Neuron (in vitro differentiated cells): ENCODE measurements around the gene MECR.

Experiments used
- H2AFZ ChIP-seq: one replicate; pipeline ENCODE4 v1.6.1; 2013; ENCODE audit warnings: low read depth, mild to moderate bottlenecking, inconsistent platforms, low read length, moderate library complexity
- H3K27me3 ChIP-seq: one replicate; pipeline ENCODE4 v1.6.1; 2013; ENCODE audit warnings: low read length; ENCODE audit not compliant: insufficient read depth
- H3K36me3 ChIP-seq: one replicate; pipeline ENCODE4 v1.6.1; 2013; ENCODE audit warnings: low read length; ENCODE audit not compliant: insufficient read depth
- H3K4me1 ChIP-seq: one replicate; pipeline ENCODE4 v1.6.1; 2013; ENCODE audit warnings: low read length; ENCODE audit not compliant: insufficient read depth
- H3K4me3 ChIP-seq: 2 replicates; pipeline ENCODE4 v1.5.1; 2013; ENCODE audit warnings: mild to moderate bottlenecking, low read length, moderate library complexity
- H3K9me3 ChIP-seq: one replicate; pipeline ENCODE4 v1.6.1; 2013; ENCODE audit warnings: low read length

Gene MECR

DNA sequence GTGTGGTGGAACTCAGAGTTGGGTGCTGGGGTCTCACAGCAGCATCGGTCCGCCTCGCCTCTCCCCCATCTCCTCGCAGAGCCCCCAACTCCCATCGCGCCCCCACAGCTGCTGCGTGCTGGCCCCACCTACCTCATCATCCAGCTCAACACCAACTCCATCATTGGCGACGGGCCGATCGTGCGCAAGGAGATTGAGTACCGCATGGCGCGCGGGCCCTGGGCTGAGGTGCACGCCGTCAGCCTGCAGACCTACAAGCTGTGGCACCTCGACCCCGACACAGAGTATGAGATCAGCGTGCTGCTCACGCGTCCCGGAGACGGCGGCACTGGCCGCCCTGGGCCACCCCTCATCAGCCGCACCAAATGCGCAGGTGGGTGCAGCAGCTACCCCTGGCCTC, 29.8 kb upstream of the MECR start:
- H3K9me3 ChIP-seq = no peaks in the 10 kb centered on the region
- peaks cover 26% of the 10 kb centered on the region for H3K27me3 ChIP-seq
- no peak overlapping the region for H2AFZ ChIP-seq
- H3K4me1 ChIP-seq = peaks cover 20% of the 10 kb centered on the region
- no peaks in the 10 kb centered on the region for H3K36me3 ChIP-seq
- H3K4me3 ChIP-seq = no peak overlapping the region

- peak overlapping the region; percentile 32 for H3K4me3 ChIP-seq
- H3K4me1 ChIP-seq = peaks cover 20% of the 10 kb centered on the region
- peak overlapping the region; percentile 10 for H2AFZ ChIP-seq
- H3K9me3 ChIP-seq = no peaks in the 10 kb centered on the region
- H3K36me3 ChIP-seq = no peaks in the 10 kb centered on the region
- peaks cover 26% of the 10 kb centered on the region for H3K27me3 ChIP-seq
These were observed 29.2 kb upstream of the MECR start for GRCh38 chr1:29259802-29260441.

- Histone ChIP-seq H3K4me3 (peak overlapping the region; percentile 32), H3K27me3 (peaks cover 26% of the 10 kb centered on the region), H3K36me3 (no peaks in the 10 kb centered on the region), H3K4me1 (peaks cover 20% of the 10 kb centered on the region), H2AFZ (peak overlapping the region; percentile 10), H3K9me3 (no peaks in the 10 kb centered on the region)
These were observed 28.5 kb upstream of the MECR start for GRCh38 chr1:29258976-29259801.

DNA sequence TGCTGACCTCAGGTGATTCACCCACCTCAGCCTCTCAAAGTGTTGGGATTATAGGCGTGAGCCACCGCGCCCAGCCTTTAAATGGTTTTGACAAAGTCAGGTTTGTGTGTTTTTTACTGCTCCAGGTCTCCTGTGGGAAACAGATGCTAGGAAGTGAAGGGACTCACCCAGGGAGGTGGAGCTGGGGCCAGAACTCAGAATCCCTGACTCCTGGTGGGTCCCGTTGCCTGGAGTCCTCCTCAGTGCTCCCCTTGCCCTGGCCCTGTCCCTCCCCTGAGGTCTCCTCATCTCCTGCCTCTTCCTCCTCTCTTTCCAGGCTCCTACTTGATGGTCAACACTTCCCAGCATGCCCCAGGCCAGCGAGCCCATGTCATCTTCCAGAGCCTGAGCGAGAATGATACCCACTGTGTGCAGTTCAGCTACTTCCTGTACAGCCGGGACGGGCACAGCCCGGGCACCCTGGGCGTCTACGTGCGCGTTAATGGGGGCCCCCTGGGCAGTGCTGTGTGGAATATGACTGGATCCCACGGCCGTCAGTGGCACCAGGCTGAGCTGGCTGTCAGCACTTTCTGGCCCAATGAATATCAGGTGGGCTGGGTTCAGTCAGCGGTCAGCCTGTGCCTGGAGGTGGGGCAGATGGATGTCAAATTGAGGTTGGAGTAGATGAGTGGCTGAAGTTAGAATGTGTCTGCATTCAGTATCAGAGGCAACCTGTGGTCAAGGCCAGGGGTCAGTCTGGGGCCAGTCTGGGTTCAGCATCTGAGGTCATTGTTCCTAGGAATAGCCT, 27.6 kb upstream of the MECR start:
- H3K4me3 ChIP-seq = no peak overlapping the region
- H3K9me3 ChIP-seq = no peaks in the 10 kb centered on the region
- peaks cover 26% of the 10 kb centered on the region for H3K27me3 ChIP-seq
- no peak overlapping the region for H2AFZ ChIP-seq
- peaks cover 20% of the 10 kb centered on the region for H3K4me1 ChIP-seq
- no peaks in the 10 kb centered on the region for H3K36me3 ChIP-seq

- no peak overlapping the region for H2AFZ ChIP-seq
- H3K9me3 ChIP-seq = no peaks in the 10 kb centered on the region
- no peaks in the 10 kb centered on the region for H3K36me3 ChIP-seq
- peaks cover 20% of the 10 kb centered on the region for H3K4me1 ChIP-seq
- peaks cover 26% of the 10 kb centered on the region for H3K27me3 ChIP-seq
- no peak overlapping the region for H3K4me3 ChIP-seq
These were observed 26.5 kb upstream of the MECR start for GRCh38 chr1:29256979-29257804.

DNA sequence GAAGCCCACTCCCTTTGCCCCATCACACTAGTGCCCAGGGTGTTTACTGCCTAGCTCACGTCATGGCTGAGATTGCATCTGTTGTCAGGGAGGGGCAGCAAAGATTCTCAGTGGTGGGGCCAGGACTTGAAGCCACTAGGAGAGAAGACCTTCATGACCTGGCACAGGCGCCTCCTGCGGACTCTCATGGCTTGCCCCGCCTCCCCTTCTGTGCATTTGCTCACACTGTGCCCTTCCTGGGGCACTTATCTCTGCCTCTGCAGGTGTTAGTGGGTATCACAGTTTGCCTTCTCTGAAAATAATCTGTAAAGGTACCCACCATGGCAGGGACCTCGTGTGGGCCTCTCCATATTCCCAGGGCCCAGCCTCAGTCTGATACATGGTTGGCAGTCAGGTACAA, 25.7 kb upstream of the MECR start:
- peaks cover 26% of the 10 kb centered on the region for H3K27me3 ChIP-seq
- no peak overlapping the region for H2AFZ ChIP-seq
- peaks cover 20% of the 10 kb centered on the region for H3K4me1 ChIP-seq
- no peak overlapping the region for H3K4me3 ChIP-seq
- H3K36me3 ChIP-seq = no peaks in the 10 kb centered on the region
- no peaks in the 10 kb centered on the region for H3K9me3 ChIP-seq

DNA sequence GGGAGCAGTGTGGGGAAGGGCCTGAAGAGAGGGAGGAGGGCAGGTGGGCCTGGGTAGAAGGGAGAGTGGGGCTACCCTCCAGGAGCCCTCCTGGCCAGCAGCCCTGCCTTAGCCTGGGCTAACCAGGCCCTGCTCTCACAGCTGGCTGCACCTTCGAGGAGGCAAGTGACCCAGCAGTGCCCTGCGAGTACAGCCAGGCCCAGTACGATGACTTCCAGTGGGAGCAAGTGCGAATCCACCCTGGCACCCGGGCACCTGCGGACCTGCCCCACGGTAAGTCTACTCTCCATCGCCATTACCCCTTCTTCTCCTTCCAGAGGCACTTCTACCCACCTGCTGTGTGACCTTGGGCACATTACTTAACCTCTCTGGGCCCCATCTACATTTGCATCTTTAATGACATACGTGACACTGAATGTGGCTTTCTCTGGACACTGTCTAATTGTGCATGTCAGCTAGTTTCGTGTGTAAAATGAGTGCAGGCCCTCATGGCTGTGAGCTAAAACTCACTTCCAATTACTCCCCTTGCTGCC, 24.5 kb upstream of the MECR start:
- Histone ChIP-seq H2AFZ (no peak overlapping the region), H3K4me3 (no peak overlapping the region), H3K9me3 (no peaks in the 10 kb centered on the region), H3K27me3 (peaks cover 16% of the 10 kb centered on the region), H3K36me3 (no peaks in the 10 kb centered on the region), H3K4me1 (peaks cover 22% of the 10 kb centered on the region)

- H3K36me3 ChIP-seq = no peaks in the 10 kb centered on the region
These were observed 23.6 kb upstream of the MECR start for GRCh38 chr1:29254346-29254745.

DNA sequence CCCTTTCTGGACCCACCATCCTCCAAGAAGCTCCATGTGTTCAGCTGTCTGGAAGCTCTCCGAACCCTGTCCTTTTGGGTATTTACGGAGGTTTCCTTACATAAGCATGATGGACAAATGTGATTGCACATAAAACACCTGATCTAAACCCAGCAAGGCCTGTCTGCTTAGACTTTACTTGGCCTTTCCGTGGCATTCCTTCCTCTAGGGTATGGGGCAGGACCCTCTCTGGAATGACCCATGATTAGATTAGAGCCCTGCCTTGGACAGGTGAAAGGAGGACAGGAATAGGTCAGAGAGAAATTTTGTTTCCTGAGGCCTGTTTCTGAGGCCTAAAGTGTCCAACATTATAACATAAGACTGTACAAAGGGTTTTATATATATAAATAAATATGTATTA, 22.4 kb upstream of the MECR start:
- H3K27me3 ChIP-seq = no peaks in the 10 kb centered on the region
- H3K4me3 ChIP-seq = no peak overlapping the region
- H3K4me1 ChIP-seq = peaks cover 26% of the 10 kb centered on the region
- H2AFZ ChIP-seq = no peak overlapping the region
- no peaks in the 10 kb centered on the region for H3K9me3 ChIP-seq
- no peaks in the 10 kb centered on the region for H3K36me3 ChIP-seq

More at GRCh38 chr1:29254346-29254745, 23.6 kb upstream of the MECR start:
- Histone ChIP-seq H2AFZ (no peak overlapping the region), H3K27me3 (peaks cover 11% of the 10 kb centered on the region), H3K4me1 (peaks cover 23% of the 10 kb centered on the region), H3K9me3 (no peaks in the 10 kb centered on the region), H3K4me3 (no peak overlapping the region)

DNA sequence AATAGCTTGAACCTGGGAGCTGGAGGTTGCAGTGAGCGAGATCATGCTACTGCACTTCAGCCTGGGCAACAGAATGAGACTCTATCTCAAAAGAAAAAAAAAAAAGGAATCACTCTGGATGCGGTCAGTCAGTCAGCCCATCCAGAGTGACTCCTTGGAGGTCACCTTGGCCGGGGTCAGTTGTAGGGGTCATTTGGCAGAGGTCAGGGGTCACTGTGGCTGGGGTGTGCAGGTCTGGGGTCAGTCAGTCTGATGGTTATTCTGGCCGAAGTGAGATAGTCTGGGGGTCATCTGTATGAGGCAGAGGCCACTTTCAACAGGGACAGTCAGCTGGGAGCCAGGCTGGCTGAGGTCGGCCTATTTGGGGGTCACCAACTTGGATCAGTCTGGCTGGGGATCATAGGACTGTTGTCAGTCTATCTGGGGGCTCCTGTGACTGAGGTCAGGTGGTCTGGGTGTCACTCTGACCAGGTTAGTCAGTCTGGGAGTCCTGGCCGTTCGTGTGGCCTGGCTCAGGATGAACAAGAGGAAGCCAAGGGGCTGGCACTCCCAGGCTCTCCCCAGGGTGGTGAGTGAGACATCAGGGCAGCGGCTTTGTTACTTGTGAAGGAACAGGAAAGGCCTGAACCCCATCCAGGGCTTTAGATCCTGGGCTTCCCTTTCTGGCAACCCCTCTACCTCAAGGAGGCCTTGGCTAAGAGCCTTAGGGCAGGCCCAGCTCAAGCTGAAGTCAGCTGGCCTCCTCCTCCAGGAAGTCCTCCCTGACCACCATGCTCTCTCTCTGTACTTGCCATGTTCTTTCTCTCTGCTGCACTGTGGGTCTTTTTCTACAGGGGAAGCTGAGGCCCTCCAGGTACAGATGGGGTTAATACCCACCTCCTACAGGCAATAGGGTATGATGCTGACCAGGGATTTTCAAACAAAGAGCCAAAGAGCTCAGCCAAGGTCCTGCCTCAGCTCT, 20.7 kb upstream of the MECR start:
- Histone ChIP-seq H3K4me1 (peaks cover 18% of the 10 kb centered on the region), H3K9me3 (no peaks in the 10 kb centered on the region), H3K27me3 (no peaks in the 10 kb centered on the region), H3K36me3 (no peaks in the 10 kb centered on the region), H2AFZ (no peak overlapping the region), H3K4me3 (no peak overlapping the region)

DNA sequence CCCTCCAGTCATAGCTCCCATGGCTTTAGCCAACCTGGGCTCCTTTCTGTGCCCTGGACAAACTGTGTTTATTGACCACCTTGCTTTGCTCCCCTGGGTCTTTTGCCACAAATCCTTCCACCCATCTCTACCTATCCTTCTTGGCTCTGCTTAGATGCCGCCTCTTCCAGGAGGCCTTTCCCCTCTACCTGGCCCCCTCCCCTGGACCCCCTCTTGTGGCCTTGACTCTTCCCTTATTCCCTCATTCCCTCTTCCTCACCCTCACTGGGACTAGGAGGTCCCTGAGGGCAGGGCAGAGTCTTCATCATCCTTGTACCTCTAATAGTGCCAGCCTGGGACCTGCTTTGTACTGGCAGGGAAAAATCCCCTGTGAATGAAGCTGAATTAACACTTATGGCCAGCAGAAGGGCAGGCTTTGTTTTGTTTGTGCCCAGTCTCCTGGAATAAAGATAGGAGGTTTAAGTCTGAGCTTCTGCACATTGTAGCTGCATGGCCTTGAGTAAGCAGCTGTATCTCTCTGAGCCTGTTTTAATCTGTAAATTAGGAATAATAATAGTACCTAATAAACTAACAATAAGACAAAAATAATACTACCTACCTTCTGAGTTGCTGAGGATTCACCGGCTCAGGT, 19.3 kb upstream of the MECR start:
- Histone ChIP-seq H3K9me3 (no peaks in the 10 kb centered on the region), H3K4me3 (no peak overlapping the region), H3K36me3 (no peaks in the 10 kb centered on the region), H2AFZ (no peak overlapping the region), H3K27me3 (no peaks in the 10 kb centered on the region), H3K4me1 (peaks cover 16% of the 10 kb centered on the region)
